GM06990 (cell line): ENCODE results near the gene ANKRD11.
"Not testable (repeated sequence)": the region's sequence is repeated elsewhere in the genome, so short reads cannot be mapped to it uniquely, and the experiment has no call there.

Experiments
- DNase-seq: peaks from one replicate; pipeline ENCODE4 v3.0.0-alpha.2; 2011; ENCODE audit not compliant: insufficient read length; ENCODE audit errors: extremely low read depth
- H3K27me3 ChIP-seq: replicated peaks from 2 replicates; pipeline ENCODE4 v1.6.0; 2011; ENCODE audit warnings: low read length; ENCODE audit not compliant: control insufficient read depth, insufficient read depth
- H3K36me3 ChIP-seq: 2 replicates; pipeline ENCODE4 v1.5.1; 2011; ENCODE audit warnings: low read length; ENCODE audit not compliant: control insufficient read depth, insufficient read depth
- H3K4me3 ChIP-seq: replicated peaks from 2 replicates; pipeline ENCODE4 v1.5.1; 2011; ENCODE audit warnings: low read depth, mild to moderate bottlenecking, control low read depth, low read length
- TF ChIP-seq, protein P1 (sequence below): IDR thresholded peaks from 2 replicates; pipeline ENCODE4 v1.5.1; 2011; ENCODE audit warnings: low read length, control low read depth, mild to moderate bottlenecking, inconsistent platforms; ENCODE audit not compliant: insufficient read depth, poor library complexity, severe bottlenecking

ANKRD11 gene

DNA sequence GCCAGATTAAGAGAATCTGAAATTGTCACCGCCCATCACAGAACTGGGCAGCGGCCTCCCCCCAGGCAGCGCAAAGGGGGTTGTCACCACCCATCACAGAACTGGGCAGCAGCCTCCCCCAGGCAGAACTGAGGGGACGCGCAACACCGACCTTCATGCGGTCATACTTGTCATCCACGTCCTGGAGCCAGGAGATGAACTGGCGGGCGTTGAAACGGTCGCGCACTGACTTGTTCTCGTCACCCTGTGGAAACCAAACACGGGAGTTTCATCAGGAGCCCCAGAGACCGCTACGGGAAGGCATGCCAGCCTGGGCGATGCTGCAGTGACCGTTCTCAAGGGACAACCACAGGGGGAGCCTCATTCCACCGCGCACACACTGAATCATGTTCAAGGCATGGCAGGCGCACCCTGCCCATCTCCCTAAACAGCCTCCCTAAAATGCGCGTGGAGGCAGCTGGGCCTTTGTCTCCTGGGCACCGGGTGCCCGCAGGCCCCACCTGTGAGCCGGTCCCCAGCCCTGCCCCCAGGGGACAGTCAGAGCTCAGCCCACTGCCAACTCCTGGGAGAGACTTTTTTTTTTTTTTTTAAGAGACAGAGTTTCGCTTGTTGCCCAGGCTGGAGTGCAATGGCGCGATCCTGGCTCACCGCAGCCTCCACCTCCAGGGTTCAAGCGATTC, 219.6 kb downstream of the ANKRD11 start:
- Histone ChIP-seq H3K36me3 (peaks cover 43% of the 10 kb centered on the region), H3K27me3 (no peaks in the 10 kb centered on the region), H3K4me3 (no peak overlapping the region)
- TF ChIP-seq, protein P1, sequence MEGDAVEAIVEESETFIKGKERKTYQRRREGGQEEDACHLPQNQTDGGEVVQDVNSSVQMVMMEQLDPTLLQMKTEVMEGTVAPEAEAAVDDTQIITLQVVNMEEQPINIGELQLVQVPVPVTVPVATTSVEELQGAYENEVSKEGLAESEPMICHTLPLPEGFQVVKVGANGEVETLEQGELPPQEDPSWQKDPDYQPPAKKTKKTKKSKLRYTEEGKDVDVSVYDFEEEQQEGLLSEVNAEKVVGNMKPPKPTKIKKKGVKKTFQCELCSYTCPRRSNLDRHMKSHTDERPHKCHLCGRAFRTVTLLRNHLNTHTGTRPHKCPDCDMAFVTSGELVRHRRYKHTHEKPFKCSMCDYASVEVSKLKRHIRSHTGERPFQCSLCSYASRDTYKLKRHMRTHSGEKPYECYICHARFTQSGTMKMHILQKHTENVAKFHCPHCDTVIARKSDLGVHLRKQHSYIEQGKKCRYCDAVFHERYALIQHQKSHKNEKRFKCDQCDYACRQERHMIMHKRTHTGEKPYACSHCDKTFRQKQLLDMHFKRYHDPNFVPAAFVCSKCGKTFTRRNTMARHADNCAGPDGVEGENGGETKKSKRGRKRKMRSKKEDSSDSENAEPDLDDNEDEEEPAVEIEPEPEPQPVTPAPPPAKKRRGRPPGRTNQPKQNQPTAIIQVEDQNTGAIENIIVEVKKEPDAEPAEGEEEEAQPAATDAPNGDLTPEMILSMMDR = no peak
- no peak for DNase-seq

DNA sequence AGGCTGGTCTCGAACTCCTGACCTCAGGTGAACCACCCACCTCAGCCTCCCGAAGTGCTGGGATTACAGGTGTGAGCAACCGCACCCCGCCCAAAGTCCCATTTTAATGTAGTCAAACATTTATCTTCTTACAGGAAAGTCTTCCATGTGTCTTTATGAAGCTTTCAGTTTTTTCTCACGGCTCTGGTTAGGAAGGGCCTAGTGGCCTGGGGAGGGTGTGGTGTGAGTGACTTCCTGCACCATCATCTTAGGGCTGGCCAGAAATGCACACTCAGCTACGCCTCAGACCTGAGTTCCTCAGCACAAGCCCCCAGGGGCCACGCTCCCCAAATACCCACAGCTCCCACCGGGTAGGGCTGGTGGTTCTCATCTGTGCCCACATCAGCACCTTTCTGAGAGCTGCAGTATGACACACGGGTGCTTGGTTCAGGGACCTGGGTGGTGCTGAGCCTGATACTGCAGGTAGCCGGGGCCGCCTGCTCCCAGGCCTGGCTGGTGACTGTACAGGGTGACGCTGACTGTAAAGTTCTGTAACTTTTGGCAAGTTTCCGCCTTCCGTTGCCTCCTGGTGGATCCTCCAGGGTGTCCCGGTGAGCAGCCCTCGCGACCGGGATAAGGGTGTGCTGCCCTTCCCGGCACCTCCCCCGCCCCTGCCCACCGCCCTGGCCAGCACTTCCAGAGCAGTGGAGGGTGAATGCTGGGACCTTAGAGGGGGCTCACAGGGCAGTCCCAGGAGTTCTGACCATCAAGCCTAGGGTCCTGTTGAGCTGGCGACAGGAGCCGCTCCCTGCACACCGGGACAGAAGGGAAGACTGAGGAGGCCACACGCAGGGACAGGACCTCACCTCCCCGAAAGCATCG, 220.3 kb downstream of the ANKRD11 start:
- peaks cover 40% of the 10 kb centered on the region for H3K36me3 ChIP-seq
- DNase-seq = no peak
- TF ChIP-seq, protein P1 = no peak
- H3K27me3 ChIP-seq = no peaks in the 10 kb centered on the region
- H3K4me3 ChIP-seq = no peak overlapping the region

DNA sequence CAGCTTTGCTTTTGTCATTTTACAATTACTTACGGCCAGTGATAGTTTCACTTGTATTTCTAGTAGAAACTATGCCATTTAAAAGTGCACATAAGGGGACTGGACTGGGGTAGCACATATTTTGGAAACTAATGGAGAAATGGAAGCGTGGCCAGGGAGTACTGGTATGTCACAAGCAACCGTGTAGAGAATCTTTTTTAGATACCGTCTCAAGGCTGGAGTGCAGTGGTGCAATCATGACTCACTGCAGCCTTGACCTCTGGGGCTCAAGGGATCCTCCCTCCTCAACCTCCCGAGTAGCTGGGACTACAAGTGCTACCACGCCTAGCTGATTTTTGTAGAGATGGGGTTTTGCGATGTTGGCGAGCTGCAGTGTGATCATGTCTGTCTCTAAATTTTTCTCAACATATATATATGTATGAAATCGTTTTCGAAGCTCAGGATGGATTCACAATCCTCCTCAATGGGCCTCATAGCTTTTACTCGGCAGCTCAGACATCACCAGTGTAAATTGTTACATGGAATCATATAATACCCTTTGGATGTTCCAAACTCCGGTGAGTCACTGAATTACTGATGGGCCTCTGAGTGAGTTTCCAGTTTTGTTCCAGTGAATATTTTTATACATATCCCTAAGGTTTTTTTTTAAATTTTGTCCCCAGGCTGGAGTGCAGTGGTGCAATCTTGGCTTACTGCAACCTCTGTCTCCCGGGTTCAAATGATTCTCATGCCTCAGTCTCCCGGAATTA, 221.2 kb downstream of the ANKRD11 start:
- Histone ChIP-seq H3K36me3 (peaks cover 36% of the 10 kb centered on the region), H3K4me3 (no peak overlapping the region), H3K27me3 (no peaks in the 10 kb centered on the region)
- no peak for DNase-seq
- TF ChIP-seq, protein P1 = no peak

DNA sequence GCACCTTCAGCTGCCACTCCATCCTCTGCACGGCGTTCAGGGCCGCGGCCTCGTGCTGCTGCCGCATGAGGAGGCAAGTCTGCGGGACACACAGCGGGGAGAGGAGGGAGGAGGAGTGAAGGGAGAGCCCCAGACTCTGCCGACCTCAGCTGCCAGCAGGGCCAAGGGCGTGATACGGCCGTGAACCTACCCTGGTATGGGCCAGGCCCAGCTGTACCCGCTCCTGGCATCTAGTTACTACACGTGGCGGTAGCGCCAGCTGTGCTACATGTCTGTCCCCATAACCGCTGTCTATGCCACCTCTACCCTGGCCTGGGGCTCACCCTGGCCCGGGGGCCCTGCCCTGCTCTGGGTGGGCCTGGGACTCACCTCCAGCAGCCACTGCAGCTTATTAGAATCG, 221.8 kb downstream of the ANKRD11 start:
- TF ChIP-seq, protein P1 = no peak
- DNase-seq = no peak
- H3K27me3 ChIP-seq = no peaks in the 10 kb centered on the region
- H3K4me3 ChIP-seq = no peak overlapping the region
- peaks cover 31% of the 10 kb centered on the region for H3K36me3 ChIP-seq

DNA sequence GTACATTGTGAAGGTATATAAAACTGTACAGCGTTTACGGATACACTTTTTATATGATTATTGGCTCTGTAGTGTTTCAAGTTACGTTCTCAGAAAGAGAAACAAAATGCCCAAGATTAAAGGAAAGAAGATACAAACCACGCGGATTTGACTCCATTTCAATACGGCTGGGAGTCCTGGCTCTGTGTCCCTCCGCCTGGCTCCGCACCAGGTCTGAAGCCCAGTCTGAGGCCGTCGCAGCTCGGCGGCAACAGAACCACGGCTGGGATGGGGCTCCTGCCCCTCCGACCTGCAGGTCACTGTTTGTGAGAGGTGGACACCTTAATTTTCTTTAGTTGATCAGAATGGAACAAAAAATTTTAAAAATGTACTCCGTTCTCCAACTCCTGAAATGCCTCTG, 222.6 kb downstream of the ANKRD11 start:
- H3K27me3 ChIP-seq, H3K4me3 ChIP-seq, DNase-seq: not testable (repeated sequence)
- peaks cover 27% of the 10 kb centered on the region for H3K36me3 ChIP-seq
